HG03025 (cell line): ENCODE data around the gene PUS10.
"Not testable (repeated sequence)": the region's sequence is repeated elsewhere in the genome, so short reads cannot be mapped to it uniquely, and the experiment has no call there.

Experiments
- ATAC-seq: cut with Tn5 transposase; IDR thresholded peaks from one replicate; pipeline ENCODE4 v1.9.1; 2021; ENCODE audit warnings: mild to moderate bottlenecking, moderate library complexity; ENCODE audit not compliant: unreplicated experiment, low FRiP score

The PUS10 gene

GRCh38 chr2:61014763-61015162, 3.3 kb downstream of the PUS10 start:
- no peak for ATAC-seq

GRCh38 chr2:61013382-61013781, 4.7 kb downstream of the PUS10 start:
- ATAC-seq = no peak

- not testable (repeated sequence) for ATAC-seq
These were observed 5.8 kb downstream of the PUS10 start for GRCh38 chr2:61012303-61012702.

- no peak for ATAC-seq
These were observed 6.4 kb downstream of the PUS10 start for GRCh38 chr2:61011678-61012077.

GRCh38 chr2:61009355-61009754, 8.7 kb downstream of the PUS10 start:
- ATAC-seq = no peak

- no peak for ATAC-seq
These were observed 11.5 kb downstream of the PUS10 start for GRCh38 chr2:61006486-61007105.

GRCh38 chr2:61005736-61006135, 12.3 kb downstream of the PUS10 start:
- no peak for ATAC-seq

GRCh38 chr2:60998628-60999545, 19.2 kb downstream of the PUS10 start:
- ATAC-seq = no peak

GRCh38 chr2:60994131-60994530, 23.9 kb downstream of the PUS10 start:
- ATAC-seq = no peak

- ATAC-seq = peak; percentile 92
These were observed 25.1 kb downstream of the PUS10 start for GRCh38 chr2:60992985-60993392.

GRCh38 chr2:60991644-60992043, 26.4 kb downstream of the PUS10 start:
- ATAC-seq = no peak

GRCh38 chr2:60989259-60989658, 28.8 kb downstream of the PUS10 start:
- ATAC-seq = no peak

- not testable (repeated sequence) for ATAC-seq
These were observed 30.4 kb downstream of the PUS10 start for GRCh38 chr2:60987656-60988055.

GRCh38 chr2:60987041-60987440, 31.0 kb downstream of the PUS10 start:
- ATAC-seq = no peak

GRCh38 chr2:60984720-60985119, 33.3 kb downstream of the PUS10 start:
- ATAC-seq = no peak

GRCh38 chr2:60982066-60982465, 36.0 kb downstream of the PUS10 start:
- ATAC-seq = not testable (repeated sequence)

- ATAC-seq = peak; percentile 61
These were observed 37.8 kb downstream of the PUS10 start for GRCh38 chr2:60980071-60980815.

GRCh38 chr2:60979231-60979630, 38.8 kb downstream of the PUS10 start:
- no peak for ATAC-seq

GRCh38 chr2:60977562-60977895, 40.5 kb downstream of the PUS10 start:
- ATAC-seq = no peak

- ATAC-seq = no peak
These were observed 41.0 kb downstream of the PUS10 start for GRCh38 chr2:60976875-60977561.
